Activated CD8-positive, alpha-beta memory T cell treated with anti-CD3 and anti-CD28 coated beads, Interleukin-2, amount 10 ng/mL, durations not matched to agents 7 days and 5 days (primary cell): ENCODE measurements around the gene ARHGAP44. TPM values are rescaled to one million over a fixed set of nuclear protein-coding genes. Genes with fewer than 3 reads are reported as not detected.
"Not testable (repeated sequence)": the region's sequence is repeated elsewhere in the genome, so short reads cannot be mapped to it uniquely, and the experiment has no call there.

ENCODE experiments used
- ATAC-seq: fragments of 150-1000 bp; cut with Tn5 transposase; one replicate; pipeline ENCODE4 v1.10.0; 2021; ENCODE audit warnings: moderate library complexity
- CTCF ChIA-PET: fragments of 350-600 bp; sonication (Branson Sonifier 250); formaldehyde crosslinking; loops from one replicate; lab custom pipeline; 2021; ENCODE audit warnings: antibody characterized with exemption; lab: Charles Lee
- DNase-seq: peaks from one replicate; pipeline ENCODE4 v3.0.0-alpha.2; 2020
- H3K27ac Mint-ChIP-seq: one replicate; pipeline ENCODE4 v1.8.0; 2021; ENCODE audit warnings: mild to moderate bottlenecking, mixed read lengths
- H3K27me3 Mint-ChIP-seq: one replicate; pipeline ENCODE4 v1.8.0; 2021; ENCODE audit warnings: mixed read lengths
- H3K36me3 Mint-ChIP-seq: one replicate; pipeline ENCODE4 v1.8.0; 2021; ENCODE audit warnings: mild to moderate bottlenecking, mixed read lengths
- H3K4me1 Mint-ChIP-seq: one replicate; pipeline ENCODE4 v1.8.0; 2021; ENCODE audit warnings: mixed read lengths
- H3K4me3 Mint-ChIP-seq: one replicate; pipeline ENCODE4 v1.8.0; 2021; ENCODE audit warnings: mild to moderate bottlenecking, moderate library complexity, mixed read lengths
- H3K9me3 Mint-ChIP-seq: one replicate; pipeline ENCODE4 v1.8.0; 2022; ENCODE audit warnings: low read depth, mixed read lengths
- total RNA-seq, 2 experiments: library from RNA; stranded (reverse); gene quantifications; one replicate each; pipeline ENCODE4 v1.2.3, GENCODE V29; 2021

Gene ARHGAP44
- total RNA-seq, 2 experiments from 2014 or later, result not detected

DNA sequence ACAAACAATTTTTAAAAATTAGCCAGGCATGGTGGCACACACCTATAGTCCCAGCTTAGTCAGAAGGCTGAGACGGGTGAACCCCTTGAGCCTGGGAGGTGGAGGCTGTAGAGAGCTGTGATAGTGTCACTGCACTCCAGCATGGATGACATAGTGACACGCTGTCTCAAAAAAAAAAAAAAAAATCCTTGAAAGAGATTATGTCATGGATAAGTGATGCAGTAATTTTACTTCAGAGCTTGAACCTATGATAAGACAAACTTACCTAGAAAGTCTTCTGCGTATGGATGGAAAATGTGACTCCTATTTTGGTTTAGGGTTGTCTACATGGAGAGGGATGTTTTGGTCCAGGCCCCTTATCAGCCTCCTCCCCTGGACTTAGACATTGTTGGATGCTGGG lies 176.7 kb downstream of the ARHGAP44 start:
- no peaks in the 10 kb centered on the region for H3K27me3 Mint-ChIP-seq
- H3K27ac Mint-ChIP-seq, result no peak overlapping the region
- H3K4me1 Mint-ChIP-seq, result no peaks in the 10 kb centered on the region
- no peaks in the 10 kb centered on the region for H3K36me3 Mint-ChIP-seq
- H3K4me3 Mint-ChIP-seq, result no peak overlapping the region
- CTCF ChIA-PET, result no interaction called here
- H3K9me3 Mint-ChIP-seq, result no peaks in the 10 kb centered on the region
- DNase-seq (no peak), ATAC-seq (no peak)

DNA sequence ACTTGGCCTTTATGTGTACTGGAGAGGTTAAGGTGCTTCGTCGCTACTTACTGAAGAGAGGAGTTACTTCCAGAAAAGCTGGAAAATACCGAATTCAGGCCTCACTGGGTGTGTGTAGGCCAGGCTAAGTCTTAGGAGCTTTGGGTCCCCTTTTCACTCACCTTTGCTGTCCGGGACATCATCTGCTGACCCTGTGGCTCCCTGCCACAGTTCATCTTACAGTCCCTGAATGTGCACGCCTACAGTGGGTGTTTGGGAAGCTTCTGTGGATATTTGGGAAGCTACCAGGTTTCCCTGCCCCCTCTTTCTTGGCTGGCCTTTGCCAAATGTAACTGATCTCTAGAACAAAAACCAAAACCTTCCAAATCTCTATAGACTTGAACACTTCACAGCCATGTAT lies 177.1 kb downstream of the ARHGAP44 start:
- no peak for DNase-seq
- Mint-ChIP-seq H3K9me3 (no peaks in the 10 kb centered on the region), H3K4me3 (no peak overlapping the region), H3K27ac (no peak overlapping the region), H3K4me1 (no peaks in the 10 kb centered on the region), H3K36me3 (no peaks in the 10 kb centered on the region), H3K27me3 (peaks cover 2% of the 10 kb centered on the region)
- CTCF ChIA-PET, result no interaction called here
- ATAC-seq, result no peak

GRCh38 chr17:12967962-12968361 lies 178.7 kb downstream of the ARHGAP44 start:
- DNase-seq (no peak), ATAC-seq (no peak)
- Mint-ChIP-seq H3K9me3 (no peaks in the 10 kb centered on the region), H3K36me3 (no peaks in the 10 kb centered on the region), H3K4me3 (no peak overlapping the region), H3K27me3 (peaks cover 5% of the 10 kb centered on the region), H3K27ac (no peak overlapping the region), H3K4me1 (no peaks in the 10 kb centered on the region)
- CTCF ChIA-PET, result no interaction called here

DNA sequence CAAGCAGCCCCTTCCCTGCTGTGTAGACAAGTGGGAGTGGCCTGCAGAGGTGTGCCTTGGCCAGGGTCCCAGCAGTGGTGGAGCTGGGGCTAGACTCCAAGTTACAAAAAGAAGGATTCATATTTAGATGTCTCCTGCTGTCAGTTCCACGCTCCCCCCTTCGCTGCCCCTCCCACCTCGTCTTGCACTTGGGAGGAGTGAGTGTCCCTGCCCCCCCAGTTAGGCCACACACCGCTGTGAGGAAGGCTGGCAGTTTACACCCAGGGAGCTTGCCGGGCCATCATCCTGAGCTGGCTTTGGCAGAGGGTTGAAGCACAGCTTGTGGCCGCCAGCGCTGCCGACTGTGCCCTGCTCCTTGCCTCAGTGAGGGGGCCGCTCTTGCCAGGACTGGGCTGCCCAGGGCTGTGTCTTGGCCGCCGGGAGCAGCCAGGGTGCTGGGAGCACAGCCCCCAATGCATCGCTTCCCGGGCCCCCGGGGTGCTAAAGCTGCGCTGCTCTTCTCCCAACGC lies 184.3 kb downstream of the ARHGAP44 start:
- no peak overlapping the region for H3K27ac Mint-ChIP-seq
- no peaks in the 10 kb centered on the region for H3K4me1 Mint-ChIP-seq
- no peaks in the 10 kb centered on the region for H3K36me3 Mint-ChIP-seq
- DNase-seq, result no peak
- H3K4me3 Mint-ChIP-seq, result no peak overlapping the region
- H3K9me3 Mint-ChIP-seq, result no peaks in the 10 kb centered on the region
- CTCF ChIA-PET, result no interaction called here
- ATAC-seq, result no peak
- peaks cover 24% of the 10 kb centered on the region for H3K27me3 Mint-ChIP-seq

DNA sequence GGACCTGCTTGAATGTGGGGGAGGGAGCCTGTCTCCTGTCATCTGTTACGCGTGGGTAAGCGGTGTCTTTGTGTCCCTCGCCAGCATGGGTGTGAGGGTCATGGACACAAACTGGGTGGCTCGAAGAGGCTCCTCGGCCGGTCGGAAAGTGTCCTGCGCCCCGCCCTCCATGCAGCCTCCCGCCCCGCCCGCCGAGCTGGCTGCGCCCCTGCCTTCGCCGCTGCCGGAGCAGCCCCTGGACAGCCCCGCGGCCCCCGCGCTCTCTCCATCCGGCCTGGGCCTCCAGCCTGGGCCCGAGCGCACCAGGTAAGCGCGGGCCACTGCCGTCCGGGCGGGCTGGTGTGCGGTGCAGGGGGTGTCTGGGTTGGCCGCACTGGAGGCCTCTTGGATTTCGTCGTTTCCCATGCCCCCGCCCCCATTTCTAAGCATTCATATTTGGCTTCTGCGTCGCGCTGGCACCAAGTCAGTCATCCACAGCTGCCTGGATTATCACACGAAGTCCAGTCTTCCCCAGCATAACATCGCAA lies 184.8 kb downstream of the ARHGAP44 start:
- ATAC-seq, result no peak
- no peaks in the 10 kb centered on the region for H3K36me3 Mint-ChIP-seq
- H3K4me3 Mint-ChIP-seq, result no peak overlapping the region
- no peak overlapping the region for H3K27ac Mint-ChIP-seq
- CTCF ChIA-PET, result no interaction called here
- no peak for DNase-seq
- no peaks in the 10 kb centered on the region for H3K9me3 Mint-ChIP-seq
- H3K4me1 Mint-ChIP-seq, result no peaks in the 10 kb centered on the region
- H3K27me3 Mint-ChIP-seq, result peaks cover 24% of the 10 kb centered on the region

DNA sequence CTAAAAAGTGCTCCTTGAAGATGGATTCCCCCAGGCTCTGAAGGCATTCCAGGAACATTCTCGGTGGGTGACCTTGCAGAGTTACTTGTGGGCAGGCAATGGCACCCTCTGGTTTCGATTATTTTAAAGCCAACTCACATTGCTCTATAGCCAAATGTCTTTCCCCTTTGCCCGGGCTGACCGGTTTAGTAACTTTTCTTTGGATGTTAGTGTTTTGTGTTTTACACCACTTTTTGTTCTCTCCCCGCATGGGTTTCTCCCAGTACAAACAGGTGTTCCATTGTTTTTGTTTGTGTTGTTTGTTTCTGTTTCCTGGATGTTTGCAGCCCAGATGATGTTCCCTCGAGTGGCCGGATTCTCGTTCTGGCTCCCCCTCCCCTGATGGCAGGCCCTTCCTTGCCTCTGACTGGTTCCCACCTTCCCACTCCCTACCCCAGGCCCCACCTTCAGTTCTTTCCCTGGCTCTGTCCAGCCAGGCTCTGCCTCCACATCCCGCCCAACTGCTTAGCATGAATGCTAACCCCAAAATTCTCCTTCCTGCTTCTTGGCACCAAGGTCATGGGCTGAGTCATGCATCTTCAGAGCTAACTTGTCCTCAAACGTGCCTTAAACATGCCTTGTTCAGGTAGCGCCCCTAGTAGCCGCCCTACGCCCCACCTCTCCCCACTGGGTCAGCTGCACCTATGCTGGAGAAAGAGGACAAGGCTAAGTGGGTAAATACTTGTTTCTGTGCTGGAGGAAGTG lies 187.9 kb downstream of the ARHGAP44 start:
- DNase-seq (no peak), ATAC-seq (no peak)
- CTCF ChIA-PET, result no interaction called here
- Mint-ChIP-seq H3K36me3 (no peaks in the 10 kb centered on the region), H3K9me3 (no peaks in the 10 kb centered on the region), H3K4me1 (peaks cover 2% of the 10 kb centered on the region), H3K27me3 (peaks cover 20% of the 10 kb centered on the region), H3K27ac (no peak overlapping the region), H3K4me3 (no peak overlapping the region)

DNA sequence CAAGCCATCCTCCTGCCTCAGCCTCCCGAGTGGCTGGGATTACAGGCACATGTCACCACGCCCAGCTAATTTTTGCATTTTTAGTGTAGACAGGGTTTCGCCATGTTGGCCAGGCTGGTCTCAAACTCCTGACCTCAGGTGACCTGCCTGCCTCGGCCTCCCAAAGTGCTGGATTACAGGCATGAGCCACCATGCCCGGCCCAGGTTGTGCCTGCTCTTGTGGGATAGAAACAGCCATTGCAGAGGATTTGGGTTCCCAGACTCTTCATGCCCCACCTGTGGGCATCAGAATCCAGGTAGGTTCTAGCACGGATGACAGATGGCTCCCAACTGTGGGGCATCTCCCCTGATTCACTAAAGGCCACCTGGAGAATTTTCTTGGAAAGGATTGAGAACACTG lies 189.5 kb downstream of the ARHGAP44 start:
- H3K9me3 Mint-ChIP-seq, ATAC-seq, H3K27ac Mint-ChIP-seq, H3K36me3 Mint-ChIP-seq, H3K4me3 Mint-ChIP-seq, DNase-seq, H3K4me1 Mint-ChIP-seq, CTCF ChIA-PET: not testable (repeated sequence)
- peaks cover 12% of the 10 kb centered on the region for H3K27me3 Mint-ChIP-seq

- H3K4me3 Mint-ChIP-seq, result no peak overlapping the region
- H3K36me3 Mint-ChIP-seq, result no peaks in the 10 kb centered on the region
- CTCF ChIA-PET, result no interaction called here
- ATAC-seq, result no peak
- peaks cover 9% of the 10 kb centered on the region for H3K27me3 Mint-ChIP-seq
- H3K27ac Mint-ChIP-seq, result no peak overlapping the region
- peaks cover 7% of the 10 kb centered on the region for H3K4me1 Mint-ChIP-seq
- DNase-seq, result no peak
- H3K9me3 Mint-ChIP-seq, result no peaks in the 10 kb centered on the region
These were observed 189.9 kb downstream of the ARHGAP44 start for GRCh38 chr17:12979246-12979645.

GRCh38 chr17:12979826-12980500 lies 190.7 kb downstream of the ARHGAP44 start:
- CTCF ChIA-PET, result no interaction called here
- Mint-ChIP-seq H3K27me3 (peaks cover 5% of the 10 kb centered on the region), H3K36me3 (no peaks in the 10 kb centered on the region), H3K9me3 (no peaks in the 10 kb centered on the region), H3K27ac (no peak overlapping the region), H3K4me3 (no peak overlapping the region), H3K4me1 (peaks cover 7% of the 10 kb centered on the region)
- no peak for ATAC-seq
- no peak for DNase-seq

DNA sequence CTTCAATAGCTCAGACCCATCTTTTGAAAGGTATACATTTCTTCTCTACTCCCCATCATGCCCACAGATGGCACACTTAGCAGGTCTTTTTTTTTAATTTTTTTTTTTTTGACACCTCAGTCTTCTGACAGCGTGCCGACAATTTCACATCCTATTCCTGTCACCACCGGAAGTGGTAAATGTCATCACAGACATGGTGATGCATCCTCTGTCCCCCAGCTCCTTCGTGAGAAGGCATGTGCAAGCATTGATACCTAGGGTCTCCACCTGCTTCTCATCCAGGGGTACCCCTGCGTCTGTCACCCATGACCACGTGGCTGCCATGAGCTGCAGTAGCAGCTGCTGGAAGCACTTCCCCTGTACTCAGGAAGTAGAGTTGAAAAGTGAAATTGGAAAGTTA lies 192.9 kb downstream of the ARHGAP44 start:
- ATAC-seq (no peak), DNase-seq (peak; percentile 44)
- CTCF ChIA-PET, result no interaction called here
- no peaks in the 10 kb centered on the region for H3K36me3 Mint-ChIP-seq
- no peak overlapping the region for H3K4me3 Mint-ChIP-seq
- no peaks in the 10 kb centered on the region for H3K9me3 Mint-ChIP-seq
- H3K4me1 Mint-ChIP-seq, result peaks cover 7% of the 10 kb centered on the region
- H3K27me3 Mint-ChIP-seq, result no peaks in the 10 kb centered on the region
- no peak overlapping the region for H3K27ac Mint-ChIP-seq

DNA sequence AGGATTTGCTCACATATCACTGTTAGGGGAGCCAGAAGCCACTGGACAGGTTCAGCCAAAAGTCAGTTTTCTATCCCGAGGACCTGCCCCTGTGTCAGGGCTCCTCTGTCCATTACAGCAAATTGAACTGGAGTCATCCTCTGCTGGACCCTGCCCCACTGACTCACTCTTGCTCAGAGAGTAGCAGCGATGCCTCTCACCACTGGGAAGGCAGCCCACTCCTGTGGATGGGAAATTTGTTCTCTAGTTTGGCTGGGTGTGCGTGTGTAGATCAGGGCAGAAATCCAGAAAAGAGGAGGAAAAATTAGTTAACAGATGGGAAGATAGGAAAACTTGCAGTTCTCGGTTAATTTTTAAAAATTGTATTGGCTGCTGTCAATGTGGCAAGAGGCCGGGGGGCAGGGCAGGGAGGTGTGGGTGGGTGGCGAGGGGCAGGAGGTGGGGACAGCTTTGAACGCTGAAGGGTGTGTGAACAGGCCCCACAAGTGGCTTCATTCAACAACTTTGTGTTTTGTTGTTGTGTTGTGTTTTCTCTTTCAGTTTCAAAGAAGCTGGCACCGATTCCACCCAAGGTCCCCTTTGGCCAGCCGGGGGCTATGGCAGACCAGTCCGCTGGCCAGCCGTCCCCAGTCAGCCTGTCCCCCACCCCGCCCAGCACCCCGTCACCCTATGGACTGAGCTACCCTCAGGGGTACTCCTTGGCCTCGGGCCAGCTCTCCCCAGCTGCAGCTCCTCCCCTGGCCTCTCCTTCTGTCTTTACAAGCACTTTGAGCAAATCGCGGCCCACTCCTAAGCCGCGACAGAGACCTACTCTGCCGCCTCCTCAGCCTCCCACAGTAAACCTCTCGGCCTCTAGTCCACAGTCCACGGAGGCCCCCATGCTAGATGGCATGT lies 194.9 kb downstream of the ARHGAP44 start:
- H3K27ac Mint-ChIP-seq, result no peak overlapping the region

DNA sequence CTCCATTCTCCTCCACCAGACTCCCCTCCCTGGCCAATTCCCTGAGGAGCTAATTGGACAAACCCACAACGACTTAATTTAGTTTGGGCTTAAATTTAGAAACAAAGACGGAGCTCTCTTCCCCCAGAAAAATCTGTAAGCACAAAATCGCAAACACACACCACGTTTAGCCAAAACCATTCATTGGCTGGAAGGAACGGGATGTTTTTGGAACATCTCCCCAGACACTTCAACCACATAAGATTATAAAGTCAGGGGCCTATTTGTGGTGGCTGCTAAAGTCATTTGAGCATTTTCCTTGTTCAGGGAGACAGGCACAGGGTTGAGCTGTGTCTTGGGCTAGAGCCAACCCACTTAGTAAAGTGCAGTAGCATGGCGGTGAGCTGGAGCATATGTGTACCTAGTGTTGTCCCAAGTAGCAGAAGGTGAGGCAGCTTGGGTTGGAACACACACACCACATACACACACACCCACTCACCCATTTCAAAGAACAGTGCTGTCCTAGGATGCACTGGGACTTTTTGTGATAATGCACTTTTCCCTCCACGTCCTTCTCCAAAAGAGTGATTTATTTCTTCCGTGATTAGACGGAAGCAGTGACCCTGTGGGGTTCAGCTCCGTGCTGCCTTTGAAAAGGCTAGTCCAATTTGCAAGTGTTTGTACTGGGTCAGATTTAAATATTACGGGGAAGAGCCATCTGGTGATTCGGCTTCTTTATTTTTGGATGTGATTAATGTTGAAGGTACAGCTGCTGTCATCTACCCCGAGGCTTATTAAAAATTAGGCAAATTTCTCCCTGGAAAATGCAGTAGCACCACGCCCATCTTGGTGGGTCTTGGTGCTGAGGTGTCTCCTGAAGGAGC lies 196.4 kb downstream of the ARHGAP44 start:
- no peak for ATAC-seq
- H3K4me3 Mint-ChIP-seq, result no peak overlapping the region
- CTCF ChIA-PET, result interaction anchor here (0.6 kb wide), 1 partner anchor 35 kb away, joined by 3 read pairs; no protein-coding TSS in a partner anchor
- H3K27me3 Mint-ChIP-seq, result no peaks in the 10 kb centered on the region
- no peak overlapping the region for H3K27ac Mint-ChIP-seq
- peaks cover 7% of the 10 kb centered on the region for H3K4me1 Mint-ChIP-seq
- peaks cover 8% of the 10 kb centered on the region for H3K36me3 Mint-ChIP-seq
- DNase-seq, result no peak
- no peaks in the 10 kb centered on the region for H3K9me3 Mint-ChIP-seq

More for the DNA sequence above, 194.9 kb downstream of the ARHGAP44 start:
- no peaks in the 10 kb centered on the region for H3K27me3 Mint-ChIP-seq
- no peak overlapping the region for H3K4me3 Mint-ChIP-seq
- no peaks in the 10 kb centered on the region for H3K9me3 Mint-ChIP-seq
- CTCF ChIA-PET, result no interaction called here
- H3K4me1 Mint-ChIP-seq, result peaks cover 7% of the 10 kb centered on the region
- no peak for DNase-seq
- no peaks in the 10 kb centered on the region for H3K36me3 Mint-ChIP-seq
- ATAC-seq, result no peak
